Breast epithelium (tissue), 3 donors: ENCODE measurements around the gene GPR176.

Source experiments
- CTCF ChIP-seq, 3 donors: fragments of 450-650 bp; IDR thresholded peaks; one replicate each; pipeline ENCODE4 v1.5.1; 2016 to 2017; ENCODE audit warnings: antibody characterized with exemption in 3 of 3, mild to moderate bottlenecking in 3 of 3, moderate library complexity in 3 of 3
- POLR2AphosphoS5 ChIP-seq, 3 donors: sonication (generic); formaldehyde crosslinking; IDR thresholded peaks; one replicate each; pipeline ENCODE4 v1.6.1; 2017; ENCODE audit warnings: antibody characterized with exemption in 3 of 3

GRCh38 chr15:39786447-39787056 lies 133.5 kb downstream of the GPR176 start:
- TF ChIP-seq POLR2AphosphoS5 (IDR thresholded peaks at IDR 0.05) (no peak), CTCF (IDR thresholded peaks at IDR 0.05) (peak; percentile 53 to 78 (median 61))
